HG03521 (cell line): ENCODE data around the gene PTPRT.
"Not testable (repeated sequence)": the region's sequence is repeated elsewhere in the genome, so short reads cannot be mapped to it uniquely, and the experiment has no call there.

Source experiments
- ATAC-seq: cut with Tn5 transposase; IDR thresholded peaks from one replicate; pipeline ENCODE4 v1.9.1; 2021; ENCODE audit warnings: mild to moderate bottlenecking, moderate library complexity; ENCODE audit not compliant: unreplicated experiment

Gene PTPRT

DNA sequence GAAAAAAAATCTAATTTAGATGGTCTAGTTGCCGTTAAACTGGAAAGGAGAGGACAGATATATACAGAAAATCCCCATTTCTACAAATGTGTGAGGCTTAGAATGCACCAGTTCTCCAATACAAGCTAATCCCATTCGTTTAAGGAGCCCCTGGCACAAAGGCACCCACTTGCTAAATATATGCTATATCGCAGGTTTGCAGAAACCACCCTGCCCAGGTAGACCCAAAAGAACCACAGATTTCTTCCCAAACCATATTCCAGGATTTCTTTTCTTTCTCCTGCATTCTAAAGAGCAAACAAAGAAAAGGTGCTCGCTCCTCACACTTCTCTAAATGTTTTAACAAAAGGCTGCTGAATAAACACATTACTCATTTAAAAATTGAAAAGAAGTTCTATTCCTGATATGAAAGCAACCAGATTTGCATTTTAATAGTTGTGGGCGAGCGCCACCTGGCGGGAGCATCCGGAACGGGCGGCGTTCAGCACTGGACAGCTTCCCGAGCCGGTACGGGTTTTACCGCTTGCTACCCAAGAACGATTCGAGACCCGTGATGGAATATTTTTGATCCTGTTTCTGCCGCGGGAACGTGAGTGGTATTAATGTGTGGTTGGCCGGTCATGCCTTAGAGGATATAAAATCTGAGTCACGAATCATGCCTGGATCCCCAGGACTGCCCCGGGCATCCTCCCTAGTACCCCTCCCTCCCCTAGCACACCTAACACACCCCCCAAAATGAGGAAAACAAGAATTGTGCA is 2.1 kb downstream of the PTPRT start:
- ATAC-seq = no peak

DNA sequence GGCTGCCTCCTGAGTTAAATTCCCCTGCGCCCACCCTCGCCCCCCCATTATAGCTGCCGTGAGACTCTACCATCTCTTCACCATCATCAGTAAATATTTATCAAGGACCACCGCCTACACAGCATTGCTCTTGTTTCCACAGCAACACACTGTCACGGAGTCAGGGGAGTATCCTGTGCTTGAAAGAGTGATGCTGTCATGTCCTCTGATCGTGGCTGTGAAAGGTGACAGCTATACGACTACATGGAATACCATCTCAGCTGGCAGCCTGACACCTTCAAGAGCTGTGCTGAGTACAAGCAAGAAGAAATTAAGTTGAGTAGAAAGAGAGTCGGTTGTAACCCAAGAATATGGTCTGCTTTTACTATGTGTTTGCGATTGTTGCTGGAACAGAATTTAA is 3.4 kb downstream of the PTPRT start:
- no peak for ATAC-seq

DNA sequence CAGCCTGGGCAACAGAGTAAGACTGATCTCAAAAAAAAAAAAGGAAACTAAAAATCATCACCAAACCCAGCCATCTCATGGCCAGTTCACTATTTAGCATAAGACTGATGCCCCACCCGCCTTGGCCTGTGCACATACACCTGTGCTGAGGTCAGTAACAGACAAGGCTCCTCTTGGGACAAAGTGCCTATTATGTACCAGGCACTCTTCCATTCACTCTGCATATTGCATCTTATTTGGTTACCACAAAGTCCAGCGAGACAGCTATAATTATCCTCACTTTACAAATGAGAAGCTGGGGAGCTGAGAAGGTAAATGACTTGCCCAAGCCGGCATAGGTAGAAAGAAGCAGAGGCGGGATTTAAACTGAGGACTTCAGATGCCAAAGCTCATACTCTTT is 3.8 kb downstream of the PTPRT start:
- ATAC-seq = no peak

DNA sequence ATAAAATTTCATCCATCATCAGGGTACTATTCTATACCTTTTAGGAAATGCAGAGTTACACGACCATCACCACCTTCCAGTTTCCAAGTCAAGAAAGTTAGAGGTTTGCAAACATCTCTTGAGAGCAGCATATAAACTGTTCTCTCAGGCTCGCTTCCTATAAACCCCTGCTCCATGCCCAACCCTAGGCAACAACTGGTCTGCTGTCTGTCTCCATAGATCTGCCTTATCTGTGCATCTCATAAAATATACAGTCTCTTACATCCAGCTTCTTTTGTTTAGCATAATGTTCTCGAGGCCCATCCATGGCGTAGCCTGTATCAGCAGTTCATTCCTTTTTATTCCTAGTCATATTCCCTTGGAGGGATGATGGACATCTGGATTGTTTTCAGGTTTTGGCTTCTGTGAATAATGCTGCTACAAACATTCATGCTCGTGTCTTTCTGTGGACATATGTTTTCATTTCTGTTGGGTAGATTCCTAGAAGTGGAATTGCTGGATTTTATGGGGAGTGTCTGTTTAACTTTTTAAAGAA is 6.1 kb downstream of the PTPRT start:
- ATAC-seq = no peak

DNA sequence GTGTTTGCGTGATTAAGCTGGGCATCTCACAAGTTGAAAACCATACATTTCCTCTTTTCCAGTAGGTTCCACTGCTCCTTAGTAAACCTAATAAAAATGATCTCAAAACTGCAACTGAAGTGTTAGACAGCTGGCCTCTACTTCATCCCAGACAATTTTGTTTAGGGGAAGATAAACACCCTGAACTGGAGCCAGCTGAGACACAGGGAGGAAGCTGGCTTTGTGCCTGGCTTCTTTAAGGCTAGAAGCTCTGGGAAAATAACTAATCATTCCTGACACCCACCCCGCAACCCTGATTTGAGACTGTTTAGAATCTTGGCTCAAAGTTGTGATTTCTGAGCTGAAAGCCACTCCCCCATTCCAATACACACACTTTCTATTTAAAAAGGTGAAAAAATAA is 11.6 kb downstream of the PTPRT start:
- ATAC-seq = no peak

GRCh38 chr20:43176726-43177125 is 13.0 kb downstream of the PTPRT start:
- no peak for ATAC-seq

DNA sequence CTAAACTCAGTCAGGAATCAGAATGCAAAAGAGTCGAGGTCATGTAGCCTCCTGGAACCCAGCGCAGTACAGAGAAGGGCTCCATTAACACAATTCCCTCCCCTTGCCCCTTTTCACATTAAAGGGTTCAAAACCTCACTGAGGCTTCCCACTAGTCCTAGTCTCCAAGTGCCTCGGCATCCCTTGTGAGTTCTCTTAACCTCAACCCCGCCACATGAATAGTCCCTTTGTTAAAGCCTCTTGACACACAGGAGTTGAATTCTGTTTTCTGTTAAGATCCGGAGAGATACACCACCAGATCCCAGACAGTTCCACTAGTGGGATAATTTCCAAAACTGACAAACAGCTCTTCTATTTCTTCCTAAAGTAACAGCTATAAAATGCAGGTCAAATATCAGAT is 17.8 kb downstream of the PTPRT start:
- no peak for ATAC-seq

DNA sequence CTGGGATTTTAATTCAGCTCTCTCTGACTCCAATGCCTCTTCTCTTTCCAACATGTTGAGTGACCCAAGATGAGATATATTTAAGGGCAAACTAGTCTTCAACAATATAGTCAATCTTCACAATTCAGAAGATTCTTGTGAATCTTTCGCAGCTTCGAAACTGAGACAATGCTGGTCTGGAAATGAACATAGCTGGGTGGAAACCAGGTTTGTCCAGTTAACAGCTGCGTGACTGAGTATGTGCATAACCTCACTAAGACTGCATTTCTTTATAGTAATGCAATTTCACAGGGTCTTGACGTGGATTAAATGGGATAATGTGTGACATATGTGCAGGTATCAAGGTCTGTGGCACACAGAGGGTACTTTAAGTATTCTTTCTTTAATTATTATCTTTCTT is 18.9 kb downstream of the PTPRT start:
- no peak for ATAC-seq

DNA sequence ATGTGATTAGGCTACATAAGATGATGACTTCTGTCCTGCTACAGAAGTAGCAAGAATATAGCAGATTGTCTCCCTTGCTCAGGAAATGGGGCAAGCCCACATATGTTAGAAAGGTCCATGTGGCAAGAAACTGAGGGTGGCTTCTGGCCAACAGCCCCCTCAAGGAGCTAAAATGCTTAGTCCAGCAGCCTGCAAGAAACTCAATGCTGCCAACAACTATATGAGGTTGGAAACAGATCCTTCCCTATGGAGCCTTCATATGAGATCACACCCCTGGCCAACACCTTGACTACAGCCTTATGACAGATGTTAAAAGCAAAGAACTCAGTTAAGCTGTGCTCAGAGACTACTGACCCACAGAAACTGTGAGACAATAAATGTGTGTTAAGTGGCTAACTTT is 22.1 kb downstream of the PTPRT start:
- ATAC-seq = no peak

- ATAC-seq = no peak
Measured at GRCh38 chr20:43167021-43167420, 22.7 kb downstream of the PTPRT start.

DNA sequence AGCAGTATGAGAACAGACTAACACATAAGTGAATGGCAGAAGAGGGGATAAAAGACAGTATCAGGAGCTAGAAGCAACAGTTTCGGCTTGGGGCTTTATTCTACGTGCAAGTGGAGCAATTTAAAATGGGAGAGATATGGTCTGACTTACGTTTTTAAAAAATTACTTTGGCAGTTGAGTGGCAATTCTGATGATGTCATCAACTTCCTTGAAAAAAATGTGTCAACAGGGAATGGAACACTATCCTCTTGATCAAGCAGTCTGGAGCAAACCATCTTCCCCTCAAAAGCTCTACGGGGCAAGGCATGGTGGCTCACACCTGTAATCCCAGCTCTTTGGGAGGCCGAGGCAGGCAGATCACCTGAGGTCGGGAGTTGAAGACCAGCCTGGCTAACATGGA is 24.1 kb downstream of the PTPRT start:
- ATAC-seq = no peak

DNA sequence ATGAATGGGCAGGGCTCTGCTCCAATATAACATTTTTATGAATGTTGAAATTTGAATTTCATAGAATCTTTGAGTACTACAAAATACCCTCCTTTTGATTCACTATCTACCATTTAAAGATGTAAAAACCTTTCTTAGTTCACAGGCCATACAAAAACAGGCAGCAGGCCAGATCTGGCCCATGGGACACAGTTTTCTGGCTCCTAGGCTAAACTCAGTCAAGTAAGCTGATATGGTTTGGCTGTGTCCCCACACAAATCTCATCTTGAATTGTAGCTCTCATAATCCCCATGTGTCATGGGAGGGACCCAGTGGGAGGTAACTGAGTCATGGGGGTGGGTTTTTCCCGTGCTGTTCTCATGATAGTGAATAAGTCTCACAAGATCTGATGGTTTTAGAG is 25.0 kb downstream of the PTPRT start:
- not testable (repeated sequence) for ATAC-seq

DNA sequence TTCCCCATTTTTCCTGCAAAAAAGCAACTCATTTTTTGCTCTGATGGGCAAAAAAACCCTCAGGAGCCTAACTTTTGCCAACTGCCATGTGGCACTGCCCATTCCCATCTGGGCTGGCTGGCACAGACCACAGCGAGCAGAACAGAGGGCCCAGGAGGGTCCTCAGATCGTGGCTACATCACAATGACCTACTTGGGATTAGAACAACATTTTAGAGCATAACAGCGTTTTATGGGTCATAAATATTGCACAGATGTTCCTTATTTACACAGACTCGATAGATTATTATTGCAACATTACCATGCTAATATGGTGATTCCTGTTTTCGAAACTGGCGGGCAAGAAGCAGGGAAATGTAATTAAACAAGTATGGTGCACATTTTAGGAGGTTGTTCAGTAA is 28.0 kb downstream of the PTPRT start:
- no peak for ATAC-seq

GRCh38 chr20:43160941-43161340 is 28.8 kb downstream of the PTPRT start:
- no peak for ATAC-seq

DNA sequence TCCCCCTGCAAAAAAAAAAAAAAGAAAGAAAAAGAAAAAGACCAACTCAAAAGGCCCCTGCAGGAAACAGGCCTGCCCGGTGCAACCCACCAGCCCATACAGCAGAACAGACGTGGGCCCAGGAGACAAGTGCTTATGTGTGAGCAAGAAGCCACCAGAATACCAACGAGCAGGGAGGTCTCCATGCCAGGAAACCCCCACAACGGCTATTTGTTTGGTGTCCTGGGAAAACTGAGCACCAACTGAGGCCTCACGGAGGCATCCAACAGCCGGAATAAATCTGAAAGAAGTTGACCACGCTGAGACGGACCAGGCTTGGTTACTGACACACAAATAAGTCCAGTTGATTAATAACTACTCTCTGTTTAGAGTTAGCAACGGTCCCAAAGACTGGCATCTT is 29.7 kb downstream of the PTPRT start:
- ATAC-seq = no peak

GRCh38 chr20:43155366-43156100 is 34.2 kb downstream of the PTPRT start:
- ATAC-seq = no peak

DNA sequence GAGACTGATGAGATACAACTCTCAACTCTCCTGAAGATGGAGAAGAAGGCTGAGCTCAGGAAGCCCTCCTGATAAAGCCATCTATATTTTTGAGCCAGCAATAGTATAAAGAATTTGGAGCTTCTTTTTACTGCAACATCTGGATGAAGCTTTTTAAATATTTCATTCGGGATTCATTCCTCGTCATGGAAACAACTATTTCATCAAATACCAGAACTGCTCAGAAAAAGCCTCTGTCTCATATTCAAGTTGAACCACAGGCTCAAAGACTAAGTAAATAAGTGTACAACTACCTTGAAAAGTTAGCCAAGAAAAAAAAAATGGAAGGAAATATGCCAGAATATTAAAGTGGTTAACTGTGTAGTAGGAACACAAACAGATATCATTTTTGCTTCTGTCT is 37.8 kb downstream of the PTPRT start:
- no peak for ATAC-seq

DNA sequence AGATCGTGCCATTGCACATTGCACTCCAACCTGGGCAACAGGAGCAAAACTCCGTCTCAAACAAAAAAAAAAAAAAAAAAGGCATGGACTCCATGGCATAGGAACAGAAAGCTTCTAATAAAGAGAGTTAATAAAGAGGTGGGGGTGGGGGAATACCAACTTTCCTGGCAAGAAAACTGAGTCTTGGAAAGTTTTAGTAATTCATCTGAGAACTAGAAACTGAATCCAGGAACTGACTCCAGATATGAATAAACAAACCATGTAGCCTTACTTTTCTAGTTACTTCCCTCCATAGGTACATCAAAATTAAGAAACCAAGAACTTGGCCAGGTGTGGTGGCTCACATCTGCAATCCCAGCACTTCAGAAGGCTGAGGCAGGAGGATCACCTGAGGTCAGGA is 38.5 kb downstream of the PTPRT start:
- no peak for ATAC-seq

DNA sequence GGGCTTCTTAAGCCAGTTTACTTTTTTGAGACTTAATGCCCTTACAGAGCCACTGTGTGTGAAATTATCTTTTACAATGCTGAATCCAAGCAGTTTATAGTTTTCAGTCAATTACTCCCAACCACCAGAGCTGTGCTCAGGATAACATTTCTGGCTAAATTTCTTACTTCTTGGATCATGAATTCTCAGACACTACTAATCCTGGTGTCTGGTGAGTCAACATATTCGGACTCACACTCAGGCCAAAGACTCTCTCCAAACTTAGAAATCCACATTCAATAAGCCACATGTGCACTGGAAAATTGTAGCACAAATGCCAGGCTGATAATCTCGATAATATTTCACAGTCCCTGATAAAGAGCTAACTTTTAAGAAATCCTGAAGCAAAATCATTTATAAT is 49.0 kb downstream of the PTPRT start:
- ATAC-seq = no peak

DNA sequence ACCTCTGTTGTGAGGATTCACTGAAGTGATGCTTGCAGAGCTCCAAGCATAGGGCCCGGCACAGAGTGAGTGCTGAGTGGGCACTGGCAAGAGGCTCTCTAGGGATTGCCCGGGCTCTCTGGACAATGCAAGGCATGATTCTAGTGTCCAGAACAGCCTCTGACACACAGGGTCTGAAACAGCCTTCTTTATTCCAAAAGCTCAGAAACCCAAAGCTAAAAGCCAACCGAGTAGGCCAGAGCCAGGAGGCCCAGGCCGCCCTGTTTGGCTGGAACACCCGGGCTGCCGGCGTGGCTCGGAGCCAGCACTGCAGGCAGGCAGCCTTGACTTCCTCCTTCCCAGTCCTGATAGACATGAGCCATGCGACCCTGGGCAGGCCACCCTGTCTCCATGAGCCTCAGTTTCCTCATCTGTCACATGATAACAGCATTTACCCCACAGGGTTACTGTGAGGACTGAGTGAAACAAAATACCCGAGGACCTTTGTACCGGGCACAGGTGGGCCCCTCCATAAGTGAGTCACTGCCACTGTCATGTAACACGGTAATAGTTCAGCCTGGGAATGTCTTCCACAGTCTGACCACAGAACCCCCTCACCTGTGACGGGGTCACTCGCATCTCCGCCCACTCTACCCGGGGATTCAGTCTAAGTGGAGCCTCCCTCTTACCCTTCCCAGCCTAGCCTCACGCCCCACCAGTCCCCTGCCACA is 51.5 kb downstream of the PTPRT start:
- no peak for ATAC-seq

- no peak for ATAC-seq
Measured at GRCh38 chr20:43137160-43137559, 52.5 kb downstream of the PTPRT start.

DNA sequence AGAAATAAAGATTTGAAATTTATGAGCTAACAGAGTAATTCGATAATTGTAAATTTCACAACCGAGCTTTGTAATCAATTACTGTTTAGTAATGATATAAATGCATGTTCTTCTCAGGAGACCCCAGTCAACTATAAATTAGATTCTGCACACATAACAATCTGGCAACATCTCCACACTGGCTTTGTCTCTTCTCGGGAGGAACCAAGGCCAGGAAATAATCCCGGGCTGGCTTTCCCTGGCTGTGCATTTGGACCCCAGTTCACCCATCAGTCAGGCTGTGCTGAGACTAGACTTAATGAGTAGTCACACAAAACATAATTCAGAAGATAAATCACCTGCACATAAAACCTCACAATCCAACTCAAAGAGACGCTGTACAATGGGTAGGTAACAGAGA is 65.5 kb downstream of the PTPRT start:
- ATAC-seq = no peak
